ENCODE data around the gene SHH.

DNA sequence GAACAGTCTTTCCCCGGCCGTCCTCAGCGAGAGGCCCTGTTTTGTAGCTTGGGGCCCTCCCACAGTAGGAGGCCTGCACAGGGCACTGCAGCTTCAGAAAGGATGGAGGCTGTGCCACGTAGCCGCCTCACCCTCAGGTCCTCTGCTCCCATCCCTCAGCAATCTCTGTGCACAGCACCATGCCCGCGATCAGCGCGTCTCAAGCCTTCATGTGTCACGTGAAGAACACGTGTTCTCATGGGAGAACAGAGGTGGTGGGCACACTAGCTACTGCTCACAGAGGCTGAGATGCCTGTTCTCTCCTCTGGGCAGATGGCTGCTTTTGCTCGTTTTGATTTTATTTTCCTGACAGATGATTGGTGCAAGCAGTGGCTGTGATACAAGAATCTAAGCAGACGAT is 8.5 kb upstream of the SHH start:
- TF ChIP-seq ZNF766 (CRISPR knock-in tag; IDR thresholded peaks at IDR 0.05; ENCODE audit: borderline replicate concordance) (no peak), ZNF670 (CRISPR knock-in tag; IDR thresholded peaks at IDR 0.05; ENCODE audit: borderline replicate concordance) (no peak), ZNF430 (CRISPR knock-in tag; IDR thresholded peaks at IDR 0.05) (no peak), SMARCE1 (IDR thresholded peaks at IDR 0.05; ENCODE audit: borderline replicate concordance) (no peak), SIN3A (IDR thresholded peaks at IDR 0.05; ENCODE audit: borderline replicate concordance, low read depth, low read length) (no peak), JDP2 (CRISPR knock-in tag; IDR thresholded peaks at IDR 0.05; ENCODE audit: borderline replicate concordance) (no peak), ARNTL (CRISPR knock-in tag; IDR thresholded peaks at IDR 0.05) (no peak)
- TF ChIP-seq, protein P1, sequence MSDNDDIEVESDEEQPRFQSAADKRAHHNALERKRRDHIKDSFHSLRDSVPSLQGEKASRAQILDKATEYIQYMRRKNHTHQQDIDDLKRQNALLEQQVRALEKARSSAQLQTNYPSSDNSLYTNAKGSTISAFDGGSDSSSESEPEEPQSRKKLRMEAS (IDR thresholded peaks at IDR 0.05), result no peak

All from HepG2 (cell line).